ENCODE measurements around the gene SLC35B4.

SLC35B4 gene

GRCh38 chr7:134315679-134316538, 821 bp downstream of the SLC35B4 start:
- Histone ChIP-seq H3K36me3 (ENCODE audit: insufficient read depth, low read length) (peaks cover 16% of the 10 kb centered on the region), H3K27ac (ENCODE audit: low read depth, low read length, poor library complexity, severe bottlenecking) (peak overlapping the region; percentile 62), H3K9me3 (ENCODE audit: low read length) (no peaks in the 10 kb centered on the region), H3K4me3 (ENCODE audit: low read depth, low read length, poor library complexity, severe bottlenecking) (peak overlapping the region; percentile 85), H4K20me1 (ENCODE audit: insufficient read depth, low read length) (no peaks in the 10 kb centered on the region), H3K9me2 (ENCODE audit: low read depth, low read length) (no peaks in the 10 kb centered on the region), H3F3A (ENCODE audit: insufficient read depth, low read length) (no peaks in the 10 kb centered on the region), H3K4me2 (ENCODE audit: low read length) (peak overlapping the region; percentile 95), H3K27me3 (ENCODE audit: insufficient read depth, low read length) (no peaks in the 10 kb centered on the region), H2AFZ (ENCODE audit: low read length) (peak overlapping the region; percentile 32), H3K9ac (ENCODE audit: low read length) (peak overlapping the region; percentile 90), H3K79me2 (ENCODE audit: insufficient read depth, low read length) (peaks cover 32% of the 10 kb centered on the region), H3K4me1 (ENCODE audit: insufficient read depth, low read length, severe bottlenecking) (peaks cover 22% of the 10 kb centered on the region)
- TF ChIP-seq, protein P1, sequence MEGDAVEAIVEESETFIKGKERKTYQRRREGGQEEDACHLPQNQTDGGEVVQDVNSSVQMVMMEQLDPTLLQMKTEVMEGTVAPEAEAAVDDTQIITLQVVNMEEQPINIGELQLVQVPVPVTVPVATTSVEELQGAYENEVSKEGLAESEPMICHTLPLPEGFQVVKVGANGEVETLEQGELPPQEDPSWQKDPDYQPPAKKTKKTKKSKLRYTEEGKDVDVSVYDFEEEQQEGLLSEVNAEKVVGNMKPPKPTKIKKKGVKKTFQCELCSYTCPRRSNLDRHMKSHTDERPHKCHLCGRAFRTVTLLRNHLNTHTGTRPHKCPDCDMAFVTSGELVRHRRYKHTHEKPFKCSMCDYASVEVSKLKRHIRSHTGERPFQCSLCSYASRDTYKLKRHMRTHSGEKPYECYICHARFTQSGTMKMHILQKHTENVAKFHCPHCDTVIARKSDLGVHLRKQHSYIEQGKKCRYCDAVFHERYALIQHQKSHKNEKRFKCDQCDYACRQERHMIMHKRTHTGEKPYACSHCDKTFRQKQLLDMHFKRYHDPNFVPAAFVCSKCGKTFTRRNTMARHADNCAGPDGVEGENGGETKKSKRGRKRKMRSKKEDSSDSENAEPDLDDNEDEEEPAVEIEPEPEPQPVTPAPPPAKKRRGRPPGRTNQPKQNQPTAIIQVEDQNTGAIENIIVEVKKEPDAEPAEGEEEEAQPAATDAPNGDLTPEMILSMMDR (IDR thresholded peaks at IDR 0.05; ENCODE audit: low read length), result no peak
- TF ChIP-seq EZH2 (IDR thresholded peaks at IDR 0.05; ENCODE audit: borderline replicate concordance, low read length), result no peak

GRCh38 chr7:134313543-134313942, 3.2 kb downstream of the SLC35B4 start:
- Histone ChIP-seq H3K36me3 (ENCODE audit: insufficient read depth, low read length) (peaks cover 37% of the 10 kb centered on the region), H3K27ac (ENCODE audit: low read depth, low read length, poor library complexity, severe bottlenecking) (no peak overlapping the region), H3K79me2 (ENCODE audit: insufficient read depth, low read length) (peaks cover 33% of the 10 kb centered on the region), H3K27me3 (ENCODE audit: insufficient read depth, low read length) (no peaks in the 10 kb centered on the region), H3F3A (ENCODE audit: insufficient read depth, low read length) (no peaks in the 10 kb centered on the region), H3K9me2 (ENCODE audit: low read depth, low read length) (no peaks in the 10 kb centered on the region), H2AFZ (ENCODE audit: low read length) (no peak overlapping the region), H3K9ac (ENCODE audit: low read length) (no peak overlapping the region), H3K4me3 (ENCODE audit: low read depth, low read length, poor library complexity, severe bottlenecking) (no peak overlapping the region), H4K20me1 (ENCODE audit: insufficient read depth, low read length) (no peaks in the 10 kb centered on the region), H3K9me3 (ENCODE audit: low read length) (no peaks in the 10 kb centered on the region), H3K4me1 (ENCODE audit: insufficient read depth, low read length, severe bottlenecking) (peaks cover 22% of the 10 kb centered on the region), H3K4me2 (ENCODE audit: low read length) (no peak overlapping the region)
- TF ChIP-seq, protein P1 (IDR thresholded peaks at IDR 0.05; ENCODE audit: low read length), result no peak
- no peak for TF ChIP-seq EZH2 (IDR thresholded peaks at IDR 0.05; ENCODE audit: borderline replicate concordance, low read length)

- no peak overlapping the region for H3K4me2 ChIP-seq (ENCODE audit: low read length)
- H3K9me2 ChIP-seq (ENCODE audit: low read depth, low read length), result no peaks in the 10 kb centered on the region
- no peak overlapping the region for H3K9ac ChIP-seq (ENCODE audit: low read length)
- H2AFZ ChIP-seq (ENCODE audit: low read length), result no peak overlapping the region
- no peaks in the 10 kb centered on the region for H3K9me3 ChIP-seq (ENCODE audit: low read length)
- no peak overlapping the region for H3K4me3 ChIP-seq (ENCODE audit: low read depth, low read length, poor library complexity, severe bottlenecking)
- peaks cover 45% of the 10 kb centered on the region for H3K36me3 ChIP-seq (ENCODE audit: insufficient read depth, low read length)
- no peaks in the 10 kb centered on the region for H4K20me1 ChIP-seq (ENCODE audit: insufficient read depth, low read length)
- peaks cover 33% of the 10 kb centered on the region for H3K79me2 ChIP-seq (ENCODE audit: insufficient read depth, low read length)
- H3K27me3 ChIP-seq (ENCODE audit: insufficient read depth, low read length), result no peaks in the 10 kb centered on the region
- H3K4me1 ChIP-seq (ENCODE audit: insufficient read depth, low read length, severe bottlenecking), result peaks cover 21% of the 10 kb centered on the region
- no peak overlapping the region for H3K27ac ChIP-seq (ENCODE audit: low read depth, low read length, poor library complexity, severe bottlenecking)
- H3F3A ChIP-seq (ENCODE audit: insufficient read depth, low read length), result no peaks in the 10 kb centered on the region
- TF ChIP-seq EZH2 (IDR thresholded peaks at IDR 0.05; ENCODE audit: borderline replicate concordance, low read length), result no peak
- TF ChIP-seq, protein P1 (IDR thresholded peaks at IDR 0.05; ENCODE audit: low read length), result no peak
Measured at GRCh38 chr7:134312717-134313116, 4.0 kb downstream of the SLC35B4 start.

Data from OCI-LY1 (cell line).